GM21360 (cell line): ENCODE data around the gene BARHL2.

Source experiments
- ATAC-seq: cut with Tn5 transposase; IDR thresholded peaks from one replicate; pipeline ENCODE4 v1.9.1; 2021; ENCODE audit warnings: mild to moderate bottlenecking, moderate library complexity; ENCODE audit not compliant: unreplicated experiment

BARHL2 gene

GRCh38 chr1:90711696-90712095 lies 5.4 kb downstream of the BARHL2 start:
- no peak for ATAC-seq

- ATAC-seq: no peak
Measured at GRCh38 chr1:90710579-90711536, 6.2 kb downstream of the BARHL2 start.

GRCh38 chr1:90709535-90709934 lies 7.6 kb downstream of the BARHL2 start:
- ATAC-seq: no peak

GRCh38 chr1:90708826-90709225 lies 8.3 kb downstream of the BARHL2 start:
- no peak for ATAC-seq

GRCh38 chr1:90708236-90708786 lies 8.8 kb downstream of the BARHL2 start:
- no peak for ATAC-seq

- no peak for ATAC-seq
Measured at GRCh38 chr1:90707363-90707710, 9.8 kb downstream of the BARHL2 start.

- no peak for ATAC-seq
Measured at GRCh38 chr1:90706437-90707362, 10.4 kb downstream of the BARHL2 start.

GRCh38 chr1:90705956-90706355 lies 11.1 kb downstream of the BARHL2 start:
- ATAC-seq: no peak

- no peak for ATAC-seq
Measured at GRCh38 chr1:90704817-90705216, 12.3 kb downstream of the BARHL2 start.

GRCh38 chr1:90694846-90695245 lies 22.3 kb downstream of the BARHL2 start:
- no peak for ATAC-seq

- no peak for ATAC-seq
Measured at GRCh38 chr1:90687747-90688146, 29.4 kb downstream of the BARHL2 start.

- ATAC-seq: no peak
Measured at GRCh38 chr1:90675161-90675847, 41.8 kb downstream of the BARHL2 start.

GRCh38 chr1:90671741-90672140 lies 45.4 kb downstream of the BARHL2 start:
- ATAC-seq: no peak

- ATAC-seq: no peak
Measured at GRCh38 chr1:90671251-90671650, 45.9 kb downstream of the BARHL2 start.
